G401 (cell line): Measurements from ENCODE around the gene IFRD1. TPM values are rescaled to one million over a fixed set of nuclear protein-coding genes. Genes with fewer than 3 reads are reported as not detected.
"Not testable (repeated sequence)": the region's sequence is repeated elsewhere in the genome, so short reads cannot be mapped to it uniquely, and the experiment has no call there.

Experiments
- DNase-seq: peaks from one replicate; pipeline ENCODE4 v3.0.0-alpha.2; 2015; ENCODE audit warnings: low spot score
- in situ Hi-C: cut with HindIII; loops from 2 replicates; pipeline ENCODE4 v1.10.0; 2016; ENCODE audit warnings: low sequenced_read_pairs, mixed read lengths
- total RNA-seq: library from RNA; depleted of rRNA; stranded (reverse); fragments of >200 nt; shearing (Covaris generic); gene quantifications from 2 replicates; pipeline ENCODE4 v1.2.3, GENCODE V29; 2014

Gene IFRD1
- total RNA-seq, 1 experiment from 2014 or later, result 26.3 TPM

- in situ Hi-C loops, result no loop called here
- no peak for DNase-seq
Observed at GRCh38 chr7:112433289-112433688, 17.0 kb upstream of the IFRD1 start.

- no peak for DNase-seq
- in situ Hi-C loops, result no loop called here
Observed at GRCh38 chr7:112437072-112437471, 13.2 kb upstream of the IFRD1 start.

GRCh38 chr7:112439476-112439875 is 10.8 kb upstream of the IFRD1 start:
- in situ Hi-C loops, result no loop called here
- peak; percentile 64 for DNase-seq

GRCh38 chr7:112442210-112442609 is 8.1 kb upstream of the IFRD1 start:
- DNase-seq, result no peak
- in situ Hi-C loops, result no loop called here

- DNase-seq, result no peak
- in situ Hi-C loops, result no loop called here
Observed at GRCh38 chr7:112444505-112444904, 5.8 kb upstream of the IFRD1 start.

- in situ Hi-C loops, result no loop called here
- no peak for DNase-seq
Observed at GRCh38 chr7:112446431-112446830, 3.8 kb upstream of the IFRD1 start.

GRCh38 chr7:112447406-112447805 is 2.9 kb upstream of the IFRD1 start:
- in situ Hi-C loops, result no loop called here
- no peak for DNase-seq

- in situ Hi-C loops, result no loop called here
- DNase-seq, result no peak
Observed at GRCh38 chr7:112448381-112448780, 1.9 kb upstream of the IFRD1 start.

GRCh38 chr7:112448891-112449290 is 1.4 kb upstream of the IFRD1 start:
- no peak for DNase-seq
- in situ Hi-C loops, result no loop called here

GRCh38 chr7:112449353-112449752 is 907 bp upstream of the IFRD1 start:
- no peak for DNase-seq
- in situ Hi-C loops, result no loop called here

GRCh38 chr7:112450807-112451761 is 824 bp downstream of the IFRD1 start:
- DNase-seq, result peak; percentile 98
- in situ Hi-C loops, result no loop called here

- DNase-seq, result peak; percentile 15
- in situ Hi-C loops, result no loop called here
Observed at GRCh38 chr7:112452102-112452888, 2.0 kb downstream of the IFRD1 start.

- DNase-seq, result peak; percentile 21
- in situ Hi-C loops, result no loop called here
Observed at GRCh38 chr7:112453505-112454171, 3.4 kb downstream of the IFRD1 start.

GRCh38 chr7:112454191-112454590 is 3.9 kb downstream of the IFRD1 start:
- DNase-seq, in situ Hi-C loops: not testable (repeated sequence)

GRCh38 chr7:112459645-112460044 is 9.4 kb downstream of the IFRD1 start:
- DNase-seq, result no peak
- in situ Hi-C loops, result no loop called here

GRCh38 chr7:112462236-112462635 is 12.0 kb downstream of the IFRD1 start:
- in situ Hi-C loops, result no loop called here
- no peak for DNase-seq

- in situ Hi-C loops, result no loop called here
- DNase-seq, result peak; percentile 19
Observed at GRCh38 chr7:112467867-112468266, 17.6 kb downstream of the IFRD1 start.

- in situ Hi-C loops, result no loop called here
- no peak for DNase-seq
Observed at GRCh38 chr7:112470194-112470593, 19.9 kb downstream of the IFRD1 start.

- DNase-seq, result no peak
- in situ Hi-C loops, result no loop called here
Observed at GRCh38 chr7:112476390-112477052, 26.3 kb downstream of the IFRD1 start.
